ENCODE results near the gene EFHC2.

Gene EFHC2

DNA sequence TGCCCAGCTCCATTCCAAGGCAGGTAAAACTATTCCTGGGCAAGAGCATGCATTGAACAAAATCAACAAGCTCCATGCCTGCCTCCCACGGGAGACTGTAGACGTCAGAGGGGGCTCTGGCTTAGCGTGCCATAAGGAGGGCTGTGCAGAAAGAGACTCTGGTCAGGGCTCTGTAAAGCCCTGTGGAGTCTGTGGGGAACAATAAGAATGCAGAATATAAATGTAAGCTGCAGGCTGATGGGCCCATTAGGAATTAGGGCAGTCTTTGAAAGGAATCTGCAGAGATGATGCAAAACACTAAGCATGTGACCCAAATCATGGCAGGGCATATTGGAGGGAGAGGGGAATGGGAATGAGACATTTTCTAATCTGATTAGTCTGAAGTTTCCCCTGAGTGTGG lies 170.3 kb downstream of the EFHC2 start:
- H3K4me3 ChIP-seq (replicated peaks; ENCODE audit: low read depth, low read length) = no peak overlapping the region
- TF ChIP-seq CTCF (IDR thresholded peaks at IDR 0.05; ENCODE audit: low read depth, low read length, missing control alignments) = no peak
- no peak for DNase-seq (ENCODE audit: extremely low read depth, low read depth)

DNA sequence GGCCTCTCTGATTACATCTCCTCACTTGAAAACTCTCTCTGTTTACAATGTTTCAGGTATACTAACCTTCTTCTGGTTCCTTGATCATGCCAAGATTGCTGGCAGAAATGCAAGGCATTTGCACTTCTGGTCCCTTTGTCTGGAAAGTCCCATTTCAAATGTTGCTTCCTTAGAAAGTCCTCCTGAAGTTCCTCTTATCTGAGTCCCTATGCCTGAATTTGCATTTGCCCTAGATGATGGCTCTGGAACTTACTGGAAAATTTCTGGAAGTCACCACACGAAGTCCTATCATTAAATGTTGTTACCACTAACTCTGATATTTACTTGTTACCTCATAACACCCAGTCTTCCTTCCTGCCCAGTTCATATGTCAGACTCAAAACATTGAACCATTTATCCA lies 176.4 kb downstream of the EFHC2 start:
- no peak for DNase-seq (ENCODE audit: extremely low read depth, low read depth)
- no peak for TF ChIP-seq CTCF (IDR thresholded peaks at IDR 0.05; ENCODE audit: low read depth, low read length, missing control alignments)
- H3K4me3 ChIP-seq (replicated peaks; ENCODE audit: low read depth, low read length) = no peak overlapping the region

DNA sequence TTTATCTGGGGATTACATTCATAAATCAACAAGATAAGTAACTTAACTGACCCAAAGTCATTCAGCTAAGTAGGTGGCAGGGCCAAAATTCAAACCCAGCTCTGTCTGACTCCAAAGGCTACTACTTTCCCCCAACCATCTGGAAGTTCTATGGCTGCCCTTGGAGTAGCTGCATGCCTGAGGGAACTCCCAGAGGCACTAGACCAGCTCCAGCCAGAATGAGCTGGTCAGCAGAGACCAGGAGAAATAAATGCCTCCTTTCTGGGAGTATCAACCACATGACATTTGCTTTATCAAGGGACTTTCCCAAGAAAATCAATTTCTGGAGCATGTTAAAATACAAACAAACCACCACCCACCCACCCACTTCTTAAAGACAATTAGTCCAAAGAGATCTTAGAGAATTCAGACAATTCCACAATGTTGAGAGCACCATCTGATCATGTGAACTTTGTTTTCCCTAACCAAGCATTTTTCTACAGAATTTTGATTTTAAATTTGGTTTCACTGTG lies 180.5 kb downstream of the EFHC2 start:
- no peak overlapping the region for H3K4me3 ChIP-seq (replicated peaks; ENCODE audit: low read depth, low read length)
- no peak for DNase-seq (ENCODE audit: extremely low read depth, low read depth)
- TF ChIP-seq CTCF (IDR thresholded peaks at IDR 0.05; ENCODE audit: low read depth, low read length, missing control alignments) = no peak

DNA sequence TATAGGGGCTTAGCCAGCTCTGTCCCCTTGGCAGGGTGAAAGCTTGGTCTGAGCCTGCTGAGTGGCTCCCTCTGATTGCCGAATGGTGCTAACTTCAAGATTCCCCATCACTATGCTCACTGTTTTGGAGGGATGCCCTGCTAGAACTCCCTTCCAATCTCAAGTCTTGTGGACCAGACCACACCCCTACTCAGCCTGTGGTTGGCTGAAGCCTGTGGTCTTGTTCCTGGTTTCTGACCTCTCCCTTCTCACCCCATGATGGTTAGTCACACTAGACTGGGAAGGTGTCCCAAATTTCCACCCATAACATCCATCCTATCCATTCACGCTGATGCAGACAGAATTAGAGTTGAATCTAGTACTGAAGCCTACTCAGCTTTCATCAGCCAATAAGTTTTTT lies 185.6 kb downstream of the EFHC2 start:
- TF ChIP-seq CTCF (IDR thresholded peaks at IDR 0.05; ENCODE audit: low read depth, low read length, missing control alignments) = no peak
- no peak for DNase-seq (ENCODE audit: extremely low read depth, low read depth)
- no peak overlapping the region for H3K4me3 ChIP-seq (replicated peaks; ENCODE audit: low read depth, low read length)

DNA sequence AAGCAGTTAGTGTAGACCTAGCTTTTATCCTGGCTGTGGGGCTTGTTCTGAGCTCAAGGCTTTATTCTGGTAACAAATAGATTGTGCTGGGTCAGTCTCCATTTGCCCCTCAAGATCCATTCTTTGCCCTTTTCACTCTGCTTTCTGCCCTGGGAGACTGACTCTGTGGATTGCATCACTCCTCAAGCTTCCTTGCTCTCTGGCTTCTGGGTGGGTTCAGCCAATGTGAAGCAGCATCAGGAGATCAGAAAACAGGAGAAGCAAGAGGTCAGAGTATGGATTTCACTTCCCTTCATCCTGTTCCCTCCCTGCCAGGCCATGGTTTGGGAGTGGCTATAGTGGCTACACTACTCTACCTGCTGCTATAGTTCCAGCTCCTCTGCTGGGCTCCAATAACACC lies 186.2 kb downstream of the EFHC2 start:
- TF ChIP-seq CTCF (IDR thresholded peaks at IDR 0.05; ENCODE audit: low read depth, low read length, missing control alignments) = no peak
- H3K4me3 ChIP-seq (replicated peaks; ENCODE audit: low read depth, low read length) = no peak overlapping the region
- no peak for DNase-seq (ENCODE audit: extremely low read depth, low read depth)

GRCh38 chrX:44156726-44157125 lies 186.7 kb downstream of the EFHC2 start:
- no peak for TF ChIP-seq CTCF (IDR thresholded peaks at IDR 0.05; ENCODE audit: low read depth, low read length, missing control alignments)
- no peak overlapping the region for H3K4me3 ChIP-seq (replicated peaks; ENCODE audit: low read depth, low read length)
- DNase-seq (ENCODE audit: extremely low read depth, low read depth) = no peak

- no peak for DNase-seq (ENCODE audit: extremely low read depth, low read depth)
- TF ChIP-seq CTCF (IDR thresholded peaks at IDR 0.05; ENCODE audit: low read depth, low read length, missing control alignments) = no peak
- H3K4me3 ChIP-seq (replicated peaks; ENCODE audit: low read depth, low read length) = no peak overlapping the region
Measured at GRCh38 chrX:44155126-44155525, 188.3 kb downstream of the EFHC2 start.
